ENCODE data around the gene TBX10.
A peak's percentile ranks its signal among the peaks of the same experiment; 100 is the strongest.
"Not testable (repeated sequence)": the region's sequence is repeated elsewhere in the genome, so short reads cannot be mapped to it uniquely, and the experiment has no call there.

The TBX10 gene

DNA sequence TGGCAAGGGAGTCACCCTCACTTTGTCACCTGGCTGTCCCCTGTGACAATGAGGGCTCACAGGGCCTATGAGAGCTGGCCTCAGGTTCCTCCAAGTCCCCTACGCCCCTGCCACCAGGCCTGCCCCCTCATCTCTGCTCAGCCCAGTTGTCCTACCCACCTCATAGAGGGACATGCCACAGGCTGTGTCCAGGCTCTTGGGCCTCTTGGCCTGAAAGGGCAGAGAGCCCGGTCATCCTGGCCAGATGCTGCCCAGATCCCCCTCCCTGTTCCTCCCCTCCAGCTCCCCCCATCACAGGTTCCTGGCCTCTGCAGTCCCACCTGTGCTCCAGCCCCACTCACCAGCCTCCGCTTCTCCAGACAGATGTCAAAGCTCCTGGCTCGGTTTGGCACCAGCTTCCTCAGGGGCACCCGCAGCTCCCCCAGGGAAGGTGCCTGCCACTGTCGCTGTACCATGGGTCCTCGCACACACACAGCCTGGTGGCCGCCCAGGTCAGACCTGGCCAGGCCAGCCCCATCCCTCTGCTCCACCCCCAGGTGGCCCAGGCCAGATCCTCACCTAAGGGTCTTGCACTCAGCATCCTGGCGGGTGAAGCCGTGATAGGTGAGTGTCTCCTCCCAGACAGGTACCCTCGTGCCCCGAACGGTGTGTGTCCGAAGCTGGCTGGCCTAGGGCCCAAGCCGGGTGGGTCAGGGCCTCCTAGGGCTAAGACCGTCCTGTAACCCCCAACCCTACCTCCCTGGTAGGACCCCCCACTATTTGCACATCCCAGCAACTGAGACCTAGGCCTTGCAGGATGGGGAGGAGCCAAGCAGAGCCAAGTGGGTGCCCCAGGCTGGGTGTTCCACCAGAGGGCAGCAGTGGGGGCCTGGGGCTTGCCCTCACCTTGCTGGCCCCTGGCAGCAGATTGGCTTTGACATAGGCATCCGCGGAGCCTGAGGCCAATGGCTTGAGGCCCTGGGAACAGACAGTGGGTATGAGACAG lies 24.5 kb downstream of the TBX10 start:
- no peak for DNase-seq

DNA sequence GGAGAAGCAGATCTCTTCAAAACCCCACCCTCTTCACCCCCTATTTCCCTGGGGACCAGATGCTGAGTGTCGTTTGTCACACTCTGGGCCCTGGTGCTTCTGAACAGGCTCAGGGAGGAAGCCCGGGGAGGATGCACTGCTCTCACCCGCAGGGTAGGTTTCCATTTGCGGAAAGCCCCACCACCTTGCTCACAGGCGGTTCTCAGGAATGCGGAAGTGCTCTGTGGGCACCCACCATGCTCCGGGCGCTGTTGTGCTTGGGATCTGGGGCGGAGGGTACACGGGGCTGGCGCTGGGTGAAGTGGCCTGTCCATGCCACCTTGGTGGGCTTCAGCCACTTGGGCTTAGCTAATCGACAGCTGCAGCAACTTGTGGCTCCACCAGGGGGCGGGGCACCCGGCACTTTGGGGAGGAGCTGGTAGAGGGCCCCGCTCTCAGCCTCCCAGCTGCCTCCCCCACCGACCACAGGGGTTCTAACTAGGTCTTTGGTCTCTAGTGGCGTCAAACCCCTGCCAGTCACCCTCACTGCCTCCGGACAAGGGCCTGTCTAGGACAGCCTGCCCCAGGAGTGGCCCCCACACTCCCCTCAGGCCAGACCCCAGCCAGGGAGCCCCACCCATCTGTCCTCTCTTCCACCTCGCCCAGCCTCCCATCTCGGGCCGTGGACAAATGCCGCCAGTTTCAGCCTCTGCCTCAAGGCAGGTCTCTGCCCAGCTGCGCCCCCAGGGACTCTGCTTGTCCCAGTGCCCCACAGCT lies 25.4 kb downstream of the TBX10 start:
- DNase-seq, result no peak

DNA sequence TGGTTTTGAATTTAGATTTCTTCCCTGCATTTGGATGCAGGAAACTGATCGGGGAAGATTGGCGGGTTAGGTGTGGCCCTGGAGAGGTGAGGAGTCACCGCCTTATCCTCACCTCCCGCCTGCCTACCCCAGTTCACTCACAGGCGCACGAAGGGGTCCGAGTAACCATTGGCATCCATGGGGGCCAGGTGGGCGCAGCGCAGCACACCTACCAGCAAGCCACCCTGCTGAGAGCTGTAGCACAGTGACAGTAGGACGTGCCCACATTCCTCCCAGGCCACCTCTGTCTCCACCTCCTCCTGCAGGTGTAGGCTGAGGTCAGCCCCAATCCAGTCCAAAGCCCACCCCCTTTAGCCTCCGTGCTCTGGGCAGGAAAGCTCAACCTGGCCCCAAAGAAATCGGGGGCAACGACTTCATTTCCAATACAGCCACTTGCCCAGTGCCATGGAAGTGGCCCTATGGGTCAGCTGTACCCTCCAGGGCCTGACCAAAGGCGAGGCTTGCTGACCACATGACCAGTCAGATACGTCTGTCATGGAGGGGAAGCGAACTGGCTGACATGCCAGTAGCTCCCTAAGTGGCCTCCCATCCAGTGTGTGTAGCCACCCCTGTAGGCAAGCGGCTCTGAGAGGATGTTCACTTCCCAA lies 26.1 kb downstream of the TBX10 start:
- DNase-seq, result no peak

DNA sequence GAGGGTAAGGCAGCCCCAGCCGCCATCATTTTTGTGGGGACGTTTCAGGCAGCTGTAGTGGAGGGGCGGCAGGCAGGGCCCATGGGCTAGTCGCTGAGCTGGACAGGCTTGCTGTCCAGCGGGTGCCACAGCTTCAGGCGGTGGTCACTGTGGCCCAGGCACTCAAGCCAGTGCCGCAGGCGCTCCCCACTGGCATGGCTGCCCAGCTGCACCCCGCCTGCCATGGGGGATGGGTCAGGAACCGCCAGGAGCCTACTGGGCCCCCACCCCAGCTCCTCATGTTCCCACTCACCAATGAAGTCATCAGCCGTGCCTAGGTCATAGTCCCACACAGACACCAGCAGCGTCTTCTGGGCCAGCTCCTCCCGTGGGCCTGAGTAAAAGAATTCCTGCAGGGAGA lies 26.8 kb downstream of the TBX10 start:
- no peak for DNase-seq

DNA sequence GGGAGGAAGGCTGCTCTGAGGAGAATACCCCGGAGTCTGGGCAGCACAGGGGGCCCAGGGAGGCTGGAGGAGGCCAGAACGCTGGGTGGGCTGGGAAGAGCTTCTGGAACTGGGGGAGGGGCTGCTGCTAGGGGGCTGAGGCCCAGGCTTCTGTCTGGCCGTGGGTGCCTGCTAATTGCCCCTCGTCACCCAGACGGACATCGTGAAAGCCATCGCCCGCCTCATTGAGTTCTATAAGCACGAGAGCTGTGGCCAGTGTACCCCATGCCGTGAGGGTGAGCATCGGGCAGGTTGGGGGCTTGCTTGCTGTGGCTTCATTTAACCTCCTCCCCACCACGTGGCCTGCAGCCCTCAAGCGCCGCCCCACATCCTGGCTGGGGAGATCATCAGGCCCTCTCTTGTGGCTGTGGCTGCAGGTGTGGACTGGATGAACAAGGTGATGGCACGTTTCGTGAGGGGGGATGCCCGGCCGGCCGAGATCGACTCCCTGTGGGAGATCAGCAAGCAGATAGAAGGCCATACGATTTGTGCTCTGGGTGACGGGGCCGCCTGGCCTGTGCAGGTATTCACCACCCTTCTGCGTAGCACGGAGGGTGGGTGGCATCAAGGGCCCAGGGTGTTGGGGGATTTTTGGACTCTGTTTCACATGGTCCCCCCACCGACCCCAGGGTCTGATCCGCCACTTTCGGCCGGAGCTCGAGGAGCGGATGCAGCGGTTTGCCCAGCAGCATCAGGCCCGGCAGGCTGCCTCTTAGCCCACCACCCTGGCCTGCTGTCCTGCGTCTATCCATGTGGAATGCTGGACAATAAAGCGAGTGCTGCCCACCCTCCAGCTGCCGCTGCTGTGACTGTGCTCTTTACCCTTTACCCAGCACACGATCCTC lies 27.6 kb downstream of the TBX10 start:
- DNase-seq, result no peak

DNA sequence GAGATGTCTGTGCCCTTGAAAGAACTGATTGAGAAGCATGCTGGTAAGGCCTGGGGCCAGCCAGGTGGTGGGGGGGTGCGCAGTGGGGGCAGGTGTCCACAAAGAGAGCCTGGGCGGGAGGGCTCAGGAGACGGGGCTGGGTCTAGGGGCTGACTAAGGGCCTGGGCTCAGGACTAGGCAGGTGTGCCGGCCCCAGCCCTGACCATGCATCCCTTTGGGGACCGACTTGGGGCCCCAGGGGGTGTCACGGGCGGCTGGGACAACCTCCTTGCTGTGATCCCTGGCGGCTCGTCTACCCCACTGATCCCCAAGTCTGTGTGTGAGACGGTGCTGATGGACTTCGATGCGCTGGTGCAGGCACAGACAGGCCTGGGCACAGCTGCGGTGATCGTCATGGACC lies 28.4 kb downstream of the TBX10 start:
- DNase-seq, result no peak

DNA sequence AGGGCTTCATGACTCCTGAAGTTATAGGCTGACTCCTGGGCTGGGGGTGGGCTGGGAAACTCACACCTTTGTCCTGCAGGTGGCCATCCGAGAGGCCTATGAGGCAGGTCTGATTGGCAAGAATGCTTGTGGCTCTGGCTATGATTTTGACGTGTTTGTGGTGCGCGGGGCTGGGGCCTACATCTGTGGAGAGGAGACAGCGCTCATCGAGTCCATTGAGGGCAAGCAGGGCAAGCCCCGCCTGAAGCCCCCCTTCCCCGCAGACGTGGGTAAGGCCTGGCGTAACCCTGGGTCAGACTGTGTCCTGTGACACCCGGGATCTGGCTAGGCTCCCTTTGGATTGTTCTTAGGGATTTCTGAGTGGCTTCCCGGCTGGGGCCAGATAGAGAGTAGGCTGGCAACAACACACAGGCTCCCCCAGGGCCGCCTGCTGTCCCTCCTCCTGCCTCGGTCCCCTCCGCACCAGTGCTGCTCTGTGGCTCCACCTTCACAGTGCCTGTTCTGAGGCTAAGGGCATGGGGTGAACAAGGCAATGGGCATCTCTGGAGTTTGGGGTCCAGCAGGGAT lies 29.2 kb downstream of the TBX10 start:
- no peak for DNase-seq

DNA sequence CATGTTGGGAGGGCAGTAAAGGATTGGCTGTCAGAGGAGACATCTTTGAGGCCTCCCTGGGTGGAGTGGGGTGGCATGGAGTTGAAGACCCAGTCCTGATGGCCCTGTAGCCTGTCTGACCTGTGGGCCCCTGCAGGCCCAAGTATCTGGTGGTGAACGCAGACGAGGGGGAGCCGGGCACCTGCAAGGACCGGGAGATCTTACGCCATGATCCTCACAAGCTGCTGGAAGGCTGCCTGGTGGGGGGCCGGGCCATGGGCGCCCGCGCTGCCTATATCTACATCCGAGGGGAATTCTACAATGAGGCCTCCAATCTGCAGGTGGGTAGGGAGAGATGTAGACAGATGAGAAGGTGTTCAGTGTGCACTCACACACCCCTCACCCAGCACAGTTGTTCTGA lies 30.2 kb downstream of the TBX10 start:
- DNase-seq, result no peak

DNA sequence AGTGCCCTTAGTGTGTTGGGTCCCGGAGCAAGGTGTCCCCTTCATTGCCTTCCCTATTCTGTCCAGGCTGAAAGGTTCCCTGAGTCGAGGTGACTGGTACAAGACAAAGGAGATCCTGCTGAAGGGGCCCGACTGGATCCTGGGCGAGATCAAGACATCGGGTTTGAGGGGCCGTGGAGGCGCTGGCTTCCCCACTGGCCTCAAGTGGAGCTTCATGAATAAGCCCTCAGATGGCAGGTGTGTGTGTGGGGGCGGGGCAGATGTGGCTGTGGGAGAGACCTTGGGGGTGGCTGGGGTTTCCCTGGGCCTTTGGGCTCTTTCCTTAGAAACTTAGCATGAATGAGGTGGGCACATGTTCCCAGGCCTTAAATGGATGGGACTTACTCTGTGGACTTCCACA lies 31.1 kb downstream of the TBX10 start:
- DNase-seq, result no peak

DNA sequence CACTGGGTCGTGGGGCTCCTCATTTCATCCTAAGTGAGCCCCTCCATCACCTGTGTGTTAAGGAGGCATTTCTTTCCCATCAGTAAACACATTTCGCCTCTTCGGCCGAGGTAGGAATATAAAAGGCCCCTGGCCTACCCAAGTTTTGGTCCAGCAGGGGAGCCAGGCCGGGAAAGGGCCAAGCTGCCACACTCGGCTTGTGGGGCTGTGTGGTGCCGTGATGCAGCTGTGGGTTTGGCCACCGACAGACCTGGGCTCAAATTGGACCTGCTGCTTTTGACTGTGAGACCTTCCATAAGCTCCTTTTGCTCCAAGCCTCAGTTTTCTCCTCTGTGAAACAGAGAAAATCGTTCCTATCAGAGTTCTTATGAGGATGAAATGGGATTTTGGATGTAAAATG lies 32.1 kb downstream of the TBX10 start:
- DNase-seq, result no peak

DNA sequence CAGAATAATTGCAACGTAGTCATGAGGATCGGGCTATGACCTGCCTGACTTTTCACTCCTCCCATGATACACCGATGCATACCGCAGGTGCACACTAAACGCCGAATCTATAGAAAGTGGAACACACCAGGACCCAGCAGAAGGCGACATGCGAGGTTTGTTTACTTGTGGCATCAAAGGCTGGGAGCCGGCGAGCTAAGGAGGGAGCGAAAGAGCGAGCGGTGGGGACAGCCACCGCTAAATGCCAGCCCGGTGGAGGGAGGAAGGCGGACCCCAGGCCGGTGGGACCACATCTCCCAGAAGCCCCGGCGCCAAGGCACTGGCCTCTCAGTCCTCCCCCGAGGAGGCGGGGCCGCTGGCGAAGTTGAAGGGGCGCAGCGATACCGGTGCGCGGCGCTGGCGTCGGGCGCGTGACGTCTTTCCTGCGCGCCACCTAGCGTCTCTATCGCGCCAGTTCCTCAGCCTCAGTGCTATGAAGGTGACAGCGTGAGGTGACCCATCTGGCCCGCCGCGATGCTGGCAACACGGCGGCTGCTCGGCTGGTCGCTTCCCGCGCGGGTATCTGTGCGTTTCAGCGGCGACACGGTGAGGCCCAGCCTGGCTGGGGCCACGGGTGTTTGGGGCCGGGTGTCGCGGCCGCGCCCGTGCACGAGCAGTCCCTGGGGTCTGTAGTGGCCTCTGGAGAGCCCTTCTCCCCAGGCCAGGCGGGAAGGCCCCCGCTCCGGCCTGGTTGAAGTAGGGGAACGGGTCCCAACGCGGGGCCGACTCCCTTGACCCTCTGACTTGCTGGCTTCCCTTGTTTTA lies 32.9 kb downstream of the TBX10 start, which contains the start of gene NDUFV1:
NDUFV1 (plus strand) TSS at position 445 of the 804 bp plus-strand sequence; CDS start at position 514, 69 bp downstream.
- DNase-seq, result peak; percentile 88

DNA sequence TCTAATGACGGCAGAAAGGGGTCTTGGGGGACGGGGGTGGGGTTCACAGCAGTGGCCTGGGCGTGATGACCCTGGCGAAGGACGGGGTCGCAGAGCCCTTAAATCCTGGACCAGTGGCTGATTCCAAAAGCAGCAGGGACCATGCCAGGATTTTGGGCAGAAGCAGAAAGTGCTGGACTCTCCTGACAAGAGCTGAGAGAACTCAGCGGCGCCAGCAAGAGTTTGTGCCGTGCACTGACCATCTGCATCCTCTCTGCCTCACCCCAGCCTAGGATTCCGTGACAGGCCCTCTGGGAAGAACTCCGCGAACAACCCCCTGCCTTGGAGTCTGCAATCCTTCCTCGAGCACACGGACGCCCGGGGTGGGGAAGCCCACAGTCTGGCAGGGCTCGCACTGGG lies 33.5 kb downstream of the TBX10 start:
- DNase-seq, result no peak

DNA sequence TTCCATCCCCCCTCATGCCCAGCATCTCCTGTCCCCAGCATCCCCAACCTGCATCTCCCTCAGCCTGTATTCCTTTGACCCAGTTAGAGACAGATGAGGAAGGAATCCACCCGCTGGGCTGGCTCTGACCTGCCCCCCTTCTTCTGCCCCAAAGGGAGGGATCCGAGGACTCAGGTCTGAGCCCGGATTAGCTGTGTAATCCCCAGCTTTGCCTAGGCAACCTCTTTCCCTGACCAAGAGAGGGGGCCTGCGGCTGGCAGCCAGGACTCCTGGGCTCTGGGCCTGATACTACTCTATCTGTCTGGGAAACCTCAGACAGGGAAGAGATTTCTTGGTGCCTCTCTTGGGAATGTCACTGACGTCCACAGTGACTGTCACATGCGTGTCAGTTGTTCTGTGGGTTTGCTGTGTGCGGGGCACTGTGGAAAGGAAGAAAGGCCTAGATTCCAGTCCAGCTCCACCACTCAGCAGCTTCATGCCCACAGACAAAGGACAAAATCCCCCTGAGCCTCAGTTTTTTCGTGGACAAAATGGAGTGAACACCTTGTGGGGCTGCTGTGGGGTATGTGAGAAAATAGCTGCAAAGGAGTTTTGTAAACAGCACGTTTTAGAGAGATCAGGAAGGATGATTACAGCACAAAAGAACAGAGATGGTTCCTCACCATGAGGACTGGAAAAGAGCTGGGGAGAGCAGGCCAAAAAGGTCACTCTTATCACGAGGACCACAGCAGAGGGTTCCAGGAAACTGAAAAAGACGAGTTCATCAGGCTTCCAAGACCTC lies 34.1 kb downstream of the TBX10 start:
- DNase-seq, result no peak

DNA sequence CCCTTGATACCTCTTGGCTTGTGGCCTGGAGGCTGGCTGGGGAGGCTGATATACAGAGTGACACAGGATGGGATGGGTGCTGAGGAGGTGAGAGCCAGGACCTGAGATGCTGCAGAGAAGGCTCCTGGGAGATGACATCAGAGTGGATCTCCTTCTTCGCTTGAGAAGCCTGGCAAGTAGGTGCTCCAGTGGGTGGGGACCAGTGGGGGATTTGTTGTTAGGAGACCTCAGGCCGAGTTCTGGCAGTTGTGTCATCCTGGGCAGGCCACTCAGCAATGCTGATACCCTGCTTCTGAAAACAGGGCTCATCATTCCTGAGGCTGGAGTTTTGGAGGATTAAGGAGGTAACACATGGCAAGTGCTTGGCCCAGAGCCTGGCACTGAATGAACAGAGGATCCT lies 34.7 kb downstream of the TBX10 start:
- no peak for DNase-seq

DNA sequence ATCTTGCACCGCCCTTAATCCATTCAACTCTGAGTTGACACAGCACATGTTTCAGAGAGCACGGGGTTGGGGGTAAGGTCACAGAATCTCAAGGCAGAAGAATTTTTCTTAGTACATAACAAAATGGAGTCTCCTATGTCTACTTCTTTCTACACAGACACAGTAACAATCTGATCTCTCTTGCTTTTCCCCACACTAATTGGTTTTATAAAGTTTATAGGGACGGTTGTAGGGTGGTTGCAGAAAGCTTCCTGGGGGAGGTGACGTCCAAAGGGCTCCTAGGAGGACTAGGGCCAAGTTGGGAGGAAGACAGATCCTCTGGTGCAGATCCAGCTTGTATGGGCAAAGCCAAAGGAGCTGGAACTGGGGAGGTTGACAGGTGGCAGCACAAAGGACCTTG lies 35.4 kb downstream of the TBX10 start:
- not testable (repeated sequence) for DNase-seq

DNA sequence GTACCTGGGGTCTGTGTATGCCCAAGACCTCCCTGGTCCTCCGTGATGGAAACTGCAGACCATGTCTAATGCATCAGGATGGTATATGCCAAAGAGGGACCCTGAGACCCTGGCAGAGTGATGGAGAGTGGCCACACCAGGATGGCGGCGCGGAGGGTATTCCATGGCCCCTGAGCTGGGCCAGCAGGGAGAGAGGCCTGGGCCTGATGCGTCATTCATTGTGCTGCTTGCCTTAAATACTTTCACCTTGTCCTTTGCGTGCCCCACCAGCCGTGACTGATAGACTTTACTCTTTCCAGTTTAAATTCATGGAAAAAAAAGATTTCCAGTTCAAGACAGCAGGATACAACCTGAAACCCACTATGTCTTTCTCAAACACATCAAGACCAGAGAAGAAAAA lies 38.5 kb downstream of the TBX10 start:
- DNase-seq, result no peak

DNA sequence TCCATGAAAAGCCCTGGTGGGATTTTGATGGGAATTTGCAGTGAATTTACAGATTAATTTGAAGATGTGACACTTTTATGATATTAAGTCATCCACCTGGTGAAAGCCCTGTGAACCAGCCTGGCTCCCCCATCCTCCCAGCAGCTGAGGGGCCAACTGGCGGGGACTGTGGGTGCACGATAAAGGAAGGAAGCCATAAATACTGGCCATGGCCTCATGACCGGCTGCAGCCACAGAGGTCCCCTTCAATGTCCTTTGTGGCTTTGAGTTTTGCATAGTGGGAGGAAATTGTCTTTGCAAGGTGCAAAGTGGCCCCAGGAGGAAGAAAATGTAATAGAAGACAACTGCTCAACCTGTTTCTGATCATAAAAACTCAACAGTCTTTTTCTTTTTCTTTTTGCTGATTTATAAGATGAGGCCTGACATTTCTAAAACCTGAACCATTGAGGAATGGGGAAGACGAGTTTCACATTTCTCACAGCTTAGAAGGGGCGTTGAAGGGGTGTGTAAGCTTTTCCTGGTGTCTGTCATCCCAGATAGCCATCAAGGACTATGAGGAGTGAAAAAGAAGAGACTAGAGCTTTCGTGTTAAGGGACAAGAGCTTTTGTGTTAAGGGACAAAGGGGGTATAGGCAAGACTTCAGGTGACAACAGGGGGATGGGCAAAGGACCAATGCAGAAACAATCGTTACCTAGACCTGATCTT lies 39.1 kb downstream of the TBX10 start:
- no peak for DNase-seq

DNA sequence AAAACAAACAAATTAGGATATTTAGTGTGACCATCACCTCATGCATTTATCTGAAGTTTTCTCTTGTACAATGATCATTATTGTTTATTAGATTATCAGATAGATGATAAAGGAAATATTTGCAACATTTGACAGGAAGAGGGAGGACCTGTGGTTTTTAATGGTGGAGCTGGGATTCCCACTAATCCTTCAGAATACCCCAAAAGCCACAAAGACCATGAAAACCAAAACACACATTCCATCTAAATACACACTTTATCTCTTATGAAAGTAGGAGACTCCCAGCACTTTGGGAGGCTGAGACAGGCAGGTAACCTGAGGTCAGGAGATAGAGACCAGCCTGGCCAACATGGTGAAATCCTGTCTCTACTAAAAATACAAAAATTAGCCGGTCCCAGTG lies 40.4 kb downstream of the TBX10 start:
- DNase-seq, result no peak

DNA sequence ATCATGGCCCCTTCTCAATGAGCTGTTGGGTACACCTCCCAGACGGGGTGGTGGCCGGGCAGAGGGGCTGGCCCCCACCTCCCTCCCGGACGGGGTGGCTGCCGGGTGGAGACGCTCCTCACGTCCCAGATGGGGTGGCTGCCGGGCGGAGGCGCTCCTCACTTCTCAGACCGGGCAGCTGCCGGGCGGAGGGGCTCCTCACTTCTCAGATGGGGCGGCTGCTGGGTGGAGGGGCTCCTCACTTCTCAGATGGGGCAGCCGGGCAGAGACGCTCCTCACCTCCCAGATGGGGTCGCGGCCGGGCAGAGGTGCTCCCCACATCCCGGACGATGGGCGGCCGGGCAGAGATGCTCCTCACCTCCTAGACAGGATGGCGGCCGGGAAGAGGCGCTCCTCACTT lies 41.6 kb downstream of the TBX10 start:
- DNase-seq, result not testable (repeated sequence)

DNA sequence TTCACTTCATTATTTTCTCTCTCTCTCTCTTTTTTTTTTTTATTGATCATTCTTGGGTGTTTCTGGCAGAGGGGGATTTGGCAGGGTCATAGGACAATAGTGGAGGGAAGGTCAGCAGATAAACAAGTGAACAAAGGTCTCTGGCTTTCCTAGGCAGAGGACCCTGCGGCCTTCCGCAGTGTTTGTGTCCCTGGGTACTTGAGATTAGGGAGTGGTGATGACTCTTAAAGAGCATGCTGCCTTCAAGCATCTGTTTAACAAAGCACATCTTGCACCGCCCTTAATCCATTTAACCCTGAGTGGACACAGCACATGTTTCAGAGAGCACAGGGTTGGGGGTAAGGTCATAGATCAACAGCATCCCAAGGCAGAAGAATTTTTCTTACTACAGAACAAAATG lies 42.1 kb downstream of the TBX10 start:
- DNase-seq, result not testable (repeated sequence)
